ENCODE data around the gene KDM2B. TPM values are rescaled to one million over a fixed set of nuclear protein-coding genes. Genes with fewer than 3 reads are reported as not detected.

The KDM2B gene
- total and polyA plus RNA-seq, 4 experiments from 2014 or later = 7.7 to 101 (median 59.6) TPM

DNA sequence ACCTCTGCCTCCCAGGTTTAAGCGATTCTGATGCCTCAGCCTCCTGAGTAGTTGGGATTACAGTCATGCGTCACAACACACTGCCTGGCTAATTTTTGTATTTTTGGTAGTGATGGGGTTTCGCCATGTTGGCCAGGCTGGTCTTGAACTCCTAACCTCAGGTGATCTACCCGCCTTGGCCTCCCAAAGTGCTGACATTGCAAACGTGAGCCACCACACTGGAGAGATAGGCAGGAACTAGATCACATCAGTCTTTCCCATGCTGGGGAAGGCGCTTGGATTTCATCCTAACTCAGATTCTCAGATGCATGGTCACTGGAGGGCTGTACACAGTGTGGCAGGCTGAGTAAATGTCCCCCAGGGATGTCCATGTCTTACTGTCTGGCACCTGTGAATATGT lies 27.5 kb upstream of the KDM2B start:
- Histone ChIP-seq H3K27me3 (ENCODE audit: insufficient read depth, low read length) (no peaks in the 10 kb centered on the region), H3K4me1 (ENCODE audit: insufficient read depth, low read length) (no peaks in the 10 kb centered on the region), H3K36me3 (ENCODE audit: insufficient read depth, low read length) (no peaks in the 10 kb centered on the region), H3K9me3 (ENCODE audit: control insufficient read depth in 1 of 2, low read length in 2 of 2) (no peaks in the 10 kb centered on the region), H3K4me3 (ENCODE audit: low read length in 2 of 2) (no peak overlapping the region), H3K27ac (ENCODE audit: low read depth, low read length) (no peak overlapping the region)
- ChIA-PET CTCF (ENCODE audit: partially characterized antibody) (no interaction called here), POLR2A (ENCODE audit: partially characterized antibody) (no interaction called here)
- no peak for DNase-seq
- H3K4me3 Mint-ChIP-seq = no peak overlapping the region
- H3K4me1 Mint-ChIP-seq = peaks cover 0 to 4% (median 3%) of the 10 kb centered on the region in 4 donors
- H3K27ac Mint-ChIP-seq = peak overlapping the region in 3 of 7 donors; percentile 19 to 38 (median 36)
- intact Hi-C loops (cut with micrococcal nuclease) = no loop called here
- H3K9me3 Mint-ChIP-seq = no peaks in the 10 kb centered on the region
- H3K36me3 Mint-ChIP-seq = no peaks in the 10 kb centered on the region
- no peaks in the 10 kb centered on the region for H3K27me3 Mint-ChIP-seq

GRCh38 chr12:121603581-121603980 lies 22.8 kb upstream of the KDM2B start:
- H3K4me1 Mint-ChIP-seq = peaks cover 0 to 3% (median under 1%) of the 10 kb centered on the region in 4 donors
- H3K4me3 ChIP-seq (ENCODE audit: low read length in 2 of 2) = no peak overlapping the region
- H3K9me3 ChIP-seq (ENCODE audit: control insufficient read depth in 1 of 2, low read length in 2 of 2) = no peaks in the 10 kb centered on the region
- ChIA-PET CTCF (ENCODE audit: partially characterized antibody) (interaction anchor here (0.5 to 1.0 kb wide), 2 partner anchors 47 to 51 kb away, joined by 3 to 5 read pairs; no protein-coding TSS in a partner anchor), POLR2A (ENCODE audit: partially characterized antibody) (interaction anchor here (1.7 kb wide), 1 partner anchor 12 kb away, joined by 6 read pairs; no protein-coding TSS in a partner anchor)
- no peaks in the 10 kb centered on the region for H3K27me3 ChIP-seq (ENCODE audit: insufficient read depth, low read length)
- intact Hi-C loops (cut with micrococcal nuclease) = no loop called here
- no peak overlapping the region for H3K27ac ChIP-seq (ENCODE audit: low read depth, low read length)
- DNase-seq = no peak
- no peaks in the 10 kb centered on the region for H3K36me3 ChIP-seq (ENCODE audit: insufficient read depth, low read length)
- H3K27ac Mint-ChIP-seq = no peak overlapping the region
- no peaks in the 10 kb centered on the region for H3K27me3 Mint-ChIP-seq
- H3K4me3 Mint-ChIP-seq = no peak overlapping the region
- H3K9me3 Mint-ChIP-seq = no peaks in the 10 kb centered on the region
- no peaks in the 10 kb centered on the region for H3K36me3 Mint-ChIP-seq
- H3K4me1 ChIP-seq (ENCODE audit: insufficient read depth, low read length) = no peaks in the 10 kb centered on the region

GRCh38 chr12:121602766-121603165 lies 21.9 kb upstream of the KDM2B start:
- POLR2A ChIA-PET (ENCODE audit: partially characterized antibody) = interaction anchor here (1.4 to 1.7 kb wide), 2 partner anchors 11 to 26 kb away, joined by 3 to 6 read pairs; no protein-coding TSS in a partner anchor
- H3K27ac Mint-ChIP-seq = no peak overlapping the region

GRCh38 chr12:121600702-121601336 lies 20.0 kb upstream of the KDM2B start:
- H3K27ac ChIP-seq (ENCODE audit: low read depth, low read length) = no peak overlapping the region
- CTCF ChIA-PET (ENCODE audit: partially characterized antibody) = interaction anchor here (0.7 to 4.0 kb wide), 6 partner anchors 11 to 194 kb away, joined by 3 to 15 read pairs (median 4); no protein-coding TSS in a partner anchor

More at GRCh38 chr12:121602766-121603165, 21.9 kb upstream of the KDM2B start:
- H3K4me1 ChIP-seq (ENCODE audit: insufficient read depth, low read length) = no peaks in the 10 kb centered on the region
- intact Hi-C loops (cut with micrococcal nuclease) = no loop called here
- no peak overlapping the region for H3K4me3 ChIP-seq (ENCODE audit: low read length in 2 of 2)
- no peak for DNase-seq
- H3K9me3 ChIP-seq (ENCODE audit: control insufficient read depth in 1 of 2, low read length in 2 of 2) = no peaks in the 10 kb centered on the region
- H3K27me3 Mint-ChIP-seq = no peaks in the 10 kb centered on the region
- H3K36me3 Mint-ChIP-seq = no peaks in the 10 kb centered on the region
- CTCF ChIA-PET (ENCODE audit: partially characterized antibody) = interaction anchor here (0.5 to 1.0 kb wide), 2 partner anchors 47 to 50 kb away, joined by 3 to 5 read pairs; no protein-coding TSS in a partner anchor
- H3K27ac ChIP-seq (ENCODE audit: low read depth, low read length) = no peak overlapping the region
- no peak overlapping the region for H3K4me3 Mint-ChIP-seq
- H3K27me3 ChIP-seq (ENCODE audit: insufficient read depth, low read length) = no peaks in the 10 kb centered on the region
- peaks cover 0 to 4% (median 0%) of the 10 kb centered on the region in 4 donors for H3K4me1 Mint-ChIP-seq
- no peaks in the 10 kb centered on the region for H3K9me3 Mint-ChIP-seq
- no peaks in the 10 kb centered on the region for H3K36me3 ChIP-seq (ENCODE audit: insufficient read depth, low read length)

DNA sequence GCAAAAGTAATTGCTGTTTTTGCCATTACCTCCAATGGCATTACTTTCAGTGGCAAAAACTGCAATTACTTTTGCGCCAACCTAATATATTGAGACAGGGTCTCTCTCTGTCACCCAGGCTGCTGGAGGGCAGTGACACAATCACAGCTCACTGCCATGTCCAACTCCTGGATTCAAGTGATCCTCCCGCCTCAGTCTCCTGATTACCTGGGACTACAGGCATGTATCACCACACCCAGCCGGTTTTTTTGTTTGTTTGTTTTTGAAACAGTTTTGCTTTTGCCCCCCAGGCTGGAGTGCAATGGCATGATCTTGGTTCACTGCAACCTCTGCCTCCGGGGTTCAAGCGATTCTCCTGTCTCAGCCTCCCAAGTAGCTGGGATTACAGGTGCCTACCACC lies 15.7 kb upstream of the KDM2B start:
- peaks cover 16% of the 10 kb centered on the region for H3K4me1 ChIP-seq (ENCODE audit: insufficient read depth, low read length)
- no peak for DNase-seq
- no peak overlapping the region for H3K27ac ChIP-seq (ENCODE audit: low read depth, low read length)
- Mint-ChIP-seq H3K9me3 (no peaks in the 10 kb centered on the region), H3K4me3 (no peak overlapping the region), H3K36me3 (peaks cover 4 to 9% of the 10 kb centered on the region in 2 donors), H3K4me1 (peaks cover 13 to 20% (median 16%) of the 10 kb centered on the region in 4 donors), H3K27me3 (no peaks in the 10 kb centered on the region), H3K27ac (peak overlapping the region in 1 of 7 donors; percentile 77)
- no peaks in the 10 kb centered on the region for H3K27me3 ChIP-seq (ENCODE audit: insufficient read depth, low read length)
- no peaks in the 10 kb centered on the region for H3K9me3 ChIP-seq (ENCODE audit: control insufficient read depth in 1 of 2, low read length in 2 of 2)
- H3K4me3 ChIP-seq (ENCODE audit: low read length in 2 of 2) = no peak overlapping the region
- ChIA-PET CTCF (ENCODE audit: partially characterized antibody) (interaction anchor here (3.4 kb wide), 1 partner anchor 17 kb away, joined by 11 read pairs; no protein-coding TSS in a partner anchor), POLR2A (ENCODE audit: partially characterized antibody) (no interaction called here)
- no peaks in the 10 kb centered on the region for H3K36me3 ChIP-seq (ENCODE audit: insufficient read depth, low read length)
- intact Hi-C loops (cut with micrococcal nuclease) = no loop called here

More at GRCh38 chr12:121600702-121601336, 20.0 kb upstream of the KDM2B start:
- Histone ChIP-seq H3K4me3 (ENCODE audit: low read length in 2 of 2) (no peak overlapping the region), H3K9me3 (ENCODE audit: control insufficient read depth in 1 of 2, low read length in 2 of 2) (no peaks in the 10 kb centered on the region), H3K4me1 (ENCODE audit: insufficient read depth, low read length) (no peaks in the 10 kb centered on the region), H3K36me3 (ENCODE audit: insufficient read depth, low read length) (no peaks in the 10 kb centered on the region), H3K27me3 (ENCODE audit: insufficient read depth, low read length) (no peaks in the 10 kb centered on the region)
- Mint-ChIP-seq H3K4me1 (peaks cover 0 to 4% (median 1%) of the 10 kb centered on the region in 4 donors), H3K36me3 (peaks cover under 1 to 1% of the 10 kb centered on the region in 2 donors), H3K9me3 (no peaks in the 10 kb centered on the region), H3K4me3 (no peak overlapping the region), H3K27ac (no peak overlapping the region), H3K27me3 (no peaks in the 10 kb centered on the region)
- POLR2A ChIA-PET (ENCODE audit: partially characterized antibody) = interaction anchor here (0.6 to 1.8 kb wide), 4 partner anchors 10 to 53 kb away, joined by 3 to 10 read pairs (median 5); no protein-coding TSS in a partner anchor
- DNase-seq = no peak
- intact Hi-C loops (cut with micrococcal nuclease) = no loop called here

DNA sequence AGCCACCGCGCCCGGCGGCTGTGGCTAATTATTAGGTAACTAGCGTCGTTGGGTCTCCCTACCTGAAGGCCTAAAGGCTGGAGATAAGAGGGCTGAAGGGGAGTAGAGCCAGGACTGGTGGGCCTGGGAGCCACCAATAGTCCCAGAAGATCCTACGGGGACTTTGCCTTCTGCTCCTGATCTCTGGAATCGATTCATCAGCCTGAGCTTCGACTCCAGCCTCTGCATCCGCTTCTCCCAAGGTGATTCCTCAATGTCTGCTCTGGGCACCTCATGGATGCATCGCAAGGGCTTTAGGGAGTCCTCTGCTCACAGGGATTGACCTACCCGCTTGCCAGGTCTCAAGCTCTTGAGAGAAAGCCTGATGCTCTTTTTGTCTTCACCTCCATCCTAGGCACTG lies 14.7 kb upstream of the KDM2B start:
- Histone ChIP-seq H3K9me3 (ENCODE audit: control insufficient read depth in 1 of 2, low read length in 2 of 2) (no peaks in the 10 kb centered on the region), H3K4me1 (ENCODE audit: insufficient read depth, low read length) (peaks cover 26% of the 10 kb centered on the region), H3K27ac (ENCODE audit: low read depth, low read length) (no peak overlapping the region), H3K36me3 (ENCODE audit: insufficient read depth, low read length) (no peaks in the 10 kb centered on the region), H3K4me3 (ENCODE audit: low read length in 2 of 2) (no peak overlapping the region), H3K27me3 (ENCODE audit: insufficient read depth, low read length) (no peaks in the 10 kb centered on the region)
- ChIA-PET CTCF (ENCODE audit: partially characterized antibody) (interaction anchor here (1.0 to 3.4 kb wide), 4 partner anchors 16 to 101 kb away, joined by 3 to 11 read pairs (median 7); no protein-coding TSS in a partner anchor), POLR2A (ENCODE audit: partially characterized antibody) (interaction anchor here (0.8 to 0.9 kb wide), 2 partner anchors 9 to 18 kb away, joined by 3 read pairs; no protein-coding TSS in a partner anchor)
- no peaks in the 10 kb centered on the region for H3K27me3 Mint-ChIP-seq
- peaks cover 9 to 10% of the 10 kb centered on the region in 2 donors for H3K36me3 Mint-ChIP-seq
- intact Hi-C loops (cut with micrococcal nuclease) = no loop called here
- DNase-seq = no peak
- H3K4me1 Mint-ChIP-seq = peaks cover 19 to 30% (median 25%) of the 10 kb centered on the region in 4 donors
- peak overlapping the region in 3 of 7 donors; percentile 18 to 51 (median 50) for H3K27ac Mint-ChIP-seq
- peaks cover 0 to 2% (median 0%) of the 10 kb centered on the region in 8 donors for H3K9me3 Mint-ChIP-seq
- no peak overlapping the region for H3K4me3 Mint-ChIP-seq

DNA sequence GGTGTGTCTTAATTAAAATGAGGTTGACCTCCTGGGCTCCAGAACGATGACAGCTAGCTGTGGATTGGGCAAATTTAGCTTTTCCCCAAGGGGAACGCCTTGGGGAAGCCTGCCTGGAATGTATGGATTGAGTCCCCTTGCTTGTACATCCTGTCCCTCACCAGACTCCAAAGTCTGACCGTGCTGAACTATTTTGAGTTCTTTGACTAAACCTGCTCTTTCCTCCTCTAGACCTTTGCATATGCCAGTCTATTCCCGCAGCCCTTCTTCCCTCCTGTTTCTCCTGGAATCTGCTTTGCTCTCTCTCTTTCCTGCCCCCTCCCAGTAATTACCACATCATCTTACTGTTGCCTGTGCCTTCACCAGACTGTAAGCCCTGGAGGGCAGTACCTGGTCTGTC lies 11.5 kb upstream of the KDM2B start:
- H3K4me3 Mint-ChIP-seq = peak overlapping the region in 7 of 8 donors; percentile 27 to 69 (median 51)
- H3K4me1 ChIP-seq (ENCODE audit: insufficient read depth, low read length) = peaks cover 47% of the 10 kb centered on the region
- no peaks in the 10 kb centered on the region for H3K36me3 ChIP-seq (ENCODE audit: insufficient read depth, low read length)
- intact Hi-C loops (cut with micrococcal nuclease) = loop anchor here (5.0 kb wide), 1 partner anchor 35 kb away; no protein-coding TSS in a partner anchor
- H3K27me3 Mint-ChIP-seq = no peaks in the 10 kb centered on the region
- ChIA-PET CTCF (ENCODE audit: partially characterized antibody) (interaction anchor here (0.9 to 4.9 kb wide), 5 partner anchors 13 to 90 kb away, joined by 3 to 23 read pairs (median 4); no protein-coding TSS in a partner anchor), POLR2A (ENCODE audit: partially characterized antibody) (interaction anchor here (4.8 to 7.1 kb wide), 2 partner anchors 15 to 35 kb away, joined by 95 to 254 read pairs; partner anchors contain the start of genes KDM2B and ORAI1)
- H3K9me3 ChIP-seq (ENCODE audit: control insufficient read depth in 1 of 2, low read length in 2 of 2) = no peaks in the 10 kb centered on the region
- no peak overlapping the region for H3K4me3 ChIP-seq (ENCODE audit: low read length in 2 of 2)
- H3K4me1 Mint-ChIP-seq = peaks cover 25 to 41% (median 33%) of the 10 kb centered on the region in 4 donors
- H3K9me3 Mint-ChIP-seq = peaks cover 0 to 6% (median 0%) of the 10 kb centered on the region in 8 donors
- peaks cover 9 to 11% of the 10 kb centered on the region in 2 donors for H3K36me3 Mint-ChIP-seq
- peak overlapping the region; percentile 68 to 99 (median 96) for H3K27ac Mint-ChIP-seq
- H3K27ac ChIP-seq (ENCODE audit: low read depth, low read length) = no peak overlapping the region
- no peak for DNase-seq
- no peaks in the 10 kb centered on the region for H3K27me3 ChIP-seq (ENCODE audit: insufficient read depth, low read length)
